Stimulated activated CD4-positive, alpha-beta T cell treated with anti-CD3 and anti-CD28 coated beads, Interleukin-12 subunit alpha, Interleukin-12 subunit beta, amount 100 ng/mL, for 4 hours (primary cell): ENCODE data around the gene MON1A.
"Not testable (repeated sequence)": the region's sequence is repeated elsewhere in the genome, so short reads cannot be mapped to it uniquely, and the experiment has no call there.

Experiments
- DNase-seq: peaks from one replicate; pipeline ENCODE4 v3.0.0-alpha.2; 2020

The MON1A gene

DNA sequence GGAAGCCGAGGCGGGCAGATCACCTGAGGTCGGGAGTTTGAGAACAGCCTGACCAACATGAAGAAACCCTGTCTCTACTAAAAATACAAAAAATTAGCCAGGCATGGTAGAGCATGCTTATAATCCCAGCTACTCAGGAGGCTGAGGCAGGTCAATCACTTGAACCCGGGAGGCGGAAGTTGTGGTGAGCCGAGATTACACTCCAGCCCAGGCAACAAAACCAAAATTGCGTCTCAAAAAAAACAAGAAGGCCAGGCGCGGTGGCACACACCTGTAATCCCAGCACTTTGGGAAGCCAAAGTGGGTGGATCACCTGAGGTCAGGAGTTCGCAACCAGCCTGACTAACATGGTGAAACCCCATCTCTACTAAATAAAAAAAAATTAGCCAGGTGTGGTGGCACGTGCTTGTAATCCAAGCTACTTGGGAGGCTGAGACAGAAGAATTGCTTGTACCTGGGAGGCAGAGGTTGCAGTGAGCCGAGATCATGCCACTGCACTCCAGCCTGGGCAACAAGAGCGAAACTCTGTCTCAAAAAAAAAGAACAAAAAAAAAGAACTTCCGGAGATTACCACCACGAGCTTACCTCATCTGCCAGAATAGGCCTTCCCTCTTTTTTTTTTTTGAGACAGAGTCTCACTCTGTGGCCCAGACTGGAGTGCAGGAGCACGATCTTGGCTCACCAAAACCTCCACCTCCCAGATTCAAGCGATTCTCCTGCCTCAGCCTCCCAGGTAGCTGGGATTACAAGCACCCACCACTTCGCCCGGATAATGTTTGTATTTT lies 11.6 kb downstream of the MON1A start:
- DNase-seq, result not testable (repeated sequence)

DNA sequence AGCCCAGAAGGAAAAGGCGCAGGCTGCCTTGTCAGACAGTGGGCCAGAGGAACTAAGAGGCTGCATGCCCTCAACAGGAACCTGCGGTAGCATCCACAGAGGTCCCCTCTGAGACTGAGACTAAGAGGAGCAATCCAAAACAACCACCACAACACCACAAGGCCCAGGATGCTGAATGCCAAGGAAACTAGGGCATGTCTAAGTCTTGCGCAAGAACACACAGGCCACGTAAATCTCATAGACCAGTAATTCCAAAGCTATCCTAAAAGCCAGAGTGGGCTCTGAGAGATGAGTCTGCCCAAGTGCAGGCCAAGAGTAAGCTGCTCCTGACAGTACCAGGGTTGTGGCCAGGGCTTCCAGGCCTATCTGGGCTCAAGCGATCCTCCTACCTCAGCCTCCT lies 12.9 kb downstream of the MON1A start:
- no peak for DNase-seq

DNA sequence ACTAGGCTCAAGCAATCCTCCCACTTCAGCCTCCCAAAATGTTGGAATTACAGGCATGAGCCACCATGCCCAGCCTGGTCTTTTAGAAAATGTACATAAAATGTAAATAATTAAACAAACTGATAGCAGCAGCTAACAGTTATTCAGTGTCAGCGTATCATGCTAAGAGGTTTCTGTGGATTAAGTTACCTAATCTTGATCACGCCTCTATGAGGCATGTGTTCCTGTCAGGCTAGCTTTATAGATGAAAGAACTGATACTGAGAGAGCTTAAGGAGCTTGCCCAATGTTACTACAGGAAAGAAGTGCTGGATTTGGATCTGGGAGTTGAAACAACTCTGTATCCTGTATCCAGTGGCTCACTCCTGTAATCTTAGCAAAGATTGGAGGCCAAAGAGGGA lies 14.7 kb downstream of the MON1A start:
- no peak for DNase-seq

DNA sequence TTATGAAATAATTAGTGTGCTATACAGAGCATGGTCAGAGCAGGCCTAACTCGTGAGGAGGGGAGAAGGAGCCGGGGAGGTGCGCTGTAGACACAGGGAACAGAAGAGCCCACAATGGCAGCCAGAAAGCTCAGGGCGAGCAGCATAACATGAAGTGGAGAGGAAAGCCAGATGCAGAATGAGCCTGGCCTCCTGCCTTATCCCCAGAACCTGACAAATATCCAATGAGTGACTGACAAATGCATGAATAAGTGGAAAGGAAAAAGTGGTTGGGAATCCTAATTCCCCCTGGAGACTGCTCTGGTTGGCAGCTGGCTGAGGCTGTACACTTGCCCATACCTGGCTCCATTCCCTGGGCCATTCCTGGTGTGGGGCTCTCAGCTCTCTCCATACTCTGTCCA lies 16.7 kb downstream of the MON1A start:
- no peak for DNase-seq

DNA sequence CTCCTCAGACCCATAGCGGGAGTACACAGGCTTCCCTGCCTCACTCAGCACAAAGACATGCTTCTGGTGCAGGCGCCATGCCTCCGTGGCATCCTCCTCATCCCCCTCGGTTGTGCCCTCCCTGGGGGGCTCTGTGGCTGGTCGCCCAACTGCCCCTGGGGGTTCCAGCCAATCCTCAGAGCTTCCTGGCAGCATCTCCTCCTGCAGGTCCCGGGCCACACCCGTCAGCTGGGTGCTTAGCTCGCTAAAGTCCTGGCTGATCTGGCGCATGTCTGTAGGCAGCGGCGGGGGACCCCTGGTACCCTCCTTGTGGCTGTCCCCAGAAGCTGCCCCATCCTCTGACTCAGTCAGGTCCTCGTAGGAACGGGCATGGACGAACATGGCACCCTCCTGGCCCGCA lies 18.0 kb downstream of the MON1A start:
- DNase-seq, result no peak

DNA sequence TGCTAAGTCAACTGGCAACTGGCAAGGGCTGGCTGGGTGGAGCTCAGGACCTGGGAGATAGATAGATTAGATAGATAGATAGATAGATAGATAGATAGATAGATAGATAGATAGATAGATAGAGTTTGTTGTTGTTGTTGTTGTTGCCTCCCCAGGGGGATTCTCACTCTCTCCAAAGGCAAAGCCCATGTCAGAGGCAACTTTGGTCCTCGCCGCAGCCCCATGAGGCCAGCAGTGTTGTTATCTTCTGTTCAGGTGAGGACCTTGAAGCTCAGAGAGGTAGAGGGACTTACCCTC lies 18.5 kb downstream of the MON1A start:
- DNase-seq, result no peak

DNA sequence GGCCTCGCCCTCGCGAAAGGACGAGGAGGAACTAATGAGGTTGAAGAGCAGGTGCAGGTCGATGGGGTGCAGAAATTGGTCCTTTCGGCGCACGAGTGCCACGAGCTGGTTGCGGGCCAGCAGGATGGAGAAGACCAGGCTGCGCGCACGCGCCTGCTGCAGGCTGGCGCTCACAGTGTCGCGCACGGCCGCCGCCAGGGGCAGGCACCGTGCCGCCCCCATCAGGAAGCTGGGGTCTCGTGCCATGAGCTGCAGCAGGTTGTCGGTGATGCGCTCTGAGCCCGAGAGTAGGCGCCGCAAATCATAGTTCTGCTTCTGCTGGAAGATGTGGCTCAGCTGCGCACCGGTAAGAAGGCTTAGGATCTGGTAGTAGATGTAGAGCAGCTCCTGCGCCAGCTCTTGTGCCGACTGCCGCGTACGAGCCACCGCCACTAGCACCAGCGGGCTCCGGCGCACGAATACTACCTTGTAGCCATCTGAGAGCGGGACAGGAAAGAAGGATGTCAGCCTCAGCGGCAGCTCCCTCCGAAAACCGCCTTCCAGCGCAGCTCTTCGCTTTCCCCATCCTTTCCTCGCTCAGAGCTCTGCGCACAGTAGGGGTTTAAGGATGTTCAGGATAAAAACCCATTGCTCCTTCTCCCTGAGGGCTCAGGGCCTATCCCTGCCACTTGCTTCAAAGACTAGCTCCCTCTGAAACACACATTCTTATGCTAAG lies 19.0 kb downstream of the MON1A start:
- DNase-seq, result no peak

DNA sequence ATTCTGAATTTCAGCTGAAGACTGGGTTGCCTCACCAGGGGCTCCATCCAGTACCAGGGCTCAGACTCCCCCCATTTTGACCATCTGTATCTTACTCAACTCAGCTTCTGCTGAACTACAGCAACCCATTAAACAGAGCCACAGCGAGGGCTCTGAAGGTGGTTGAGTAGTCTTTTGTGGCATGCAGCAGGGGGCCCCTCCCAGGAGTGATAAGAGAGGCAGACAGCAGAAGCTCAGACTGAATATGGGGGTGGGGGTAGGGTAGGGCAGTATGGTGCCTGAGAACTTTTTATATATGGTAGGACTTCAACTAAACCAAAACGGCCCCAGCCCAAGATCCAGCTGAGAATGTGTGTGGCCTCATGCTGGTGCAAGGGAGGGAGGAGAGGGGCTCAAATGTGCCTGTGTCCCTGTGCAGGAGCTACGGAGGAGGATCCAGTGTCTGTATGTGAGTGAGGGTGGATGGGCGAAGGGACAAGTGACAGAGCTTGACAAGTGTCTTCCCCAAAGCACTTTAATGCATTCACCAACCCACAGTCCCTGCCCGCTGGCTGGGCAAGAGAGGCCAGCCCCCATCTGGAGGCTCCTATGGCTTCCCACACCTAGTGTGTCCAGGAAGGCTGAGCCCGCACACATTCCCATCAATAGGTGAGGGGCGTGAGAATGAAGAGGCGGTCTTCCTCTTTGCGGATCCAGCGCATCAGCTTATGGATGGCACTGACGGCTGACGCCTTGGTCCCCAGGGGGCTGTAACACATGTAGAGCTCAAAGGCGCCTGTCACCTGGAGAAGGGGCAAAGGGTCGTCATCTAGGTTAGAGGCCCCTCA lies 21.0 kb downstream of the MON1A start:
- DNase-seq, result no peak

DNA sequence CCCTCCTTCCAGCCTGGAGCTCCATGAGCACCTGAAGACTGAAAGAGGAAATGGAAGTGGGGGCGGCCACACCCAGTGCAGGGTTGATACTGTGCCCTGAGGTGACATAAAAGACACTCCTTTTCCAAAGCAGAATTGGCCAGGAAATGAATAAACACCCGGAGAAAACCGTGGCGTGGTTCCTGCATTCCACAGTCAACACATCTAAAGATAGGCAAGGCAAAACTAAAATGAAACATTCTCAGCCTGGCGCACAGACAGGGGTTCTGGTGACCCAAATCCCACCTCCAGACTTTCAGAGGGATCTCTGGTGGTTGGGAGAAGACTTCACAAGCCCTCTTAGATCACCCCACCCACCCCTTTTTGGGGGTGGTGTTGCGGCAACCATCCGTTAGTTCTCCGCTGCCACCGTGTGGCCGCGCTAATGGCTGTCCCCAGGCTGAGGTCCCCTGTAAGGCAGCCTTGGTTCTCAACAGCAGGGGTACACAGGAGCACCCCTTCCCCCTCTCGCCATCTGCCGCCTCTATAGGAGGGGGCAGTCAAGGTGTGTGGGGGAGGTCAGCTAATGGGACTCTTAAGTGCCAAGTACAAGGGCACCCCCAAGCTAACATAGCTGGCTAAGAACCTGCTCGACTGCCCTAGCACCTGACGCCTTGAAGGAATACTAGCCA lies 23.4 kb downstream of the MON1A start:
- peak; percentile 42 for DNase-seq

DNA sequence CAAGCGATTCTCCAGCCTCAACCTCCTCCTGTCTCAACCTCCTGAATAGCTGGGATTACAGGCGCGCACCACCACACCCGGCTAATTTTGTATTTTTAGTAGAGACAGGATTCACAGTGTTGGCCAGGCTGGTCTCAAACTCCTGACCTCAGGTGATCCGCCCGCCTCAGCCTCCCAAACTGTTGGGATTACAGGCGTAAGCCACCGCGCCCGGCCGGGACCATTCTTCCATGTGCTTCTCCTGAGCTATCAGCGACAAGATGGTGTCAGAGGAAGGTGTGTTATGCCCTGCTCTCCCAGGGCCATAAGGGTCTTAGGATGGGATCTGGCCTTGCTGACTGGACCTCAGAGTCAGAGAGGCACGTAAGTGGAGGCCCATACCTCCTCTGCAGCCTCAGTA lies 25.2 kb downstream of the MON1A start:
- DNase-seq, result not testable (repeated sequence)

DNA sequence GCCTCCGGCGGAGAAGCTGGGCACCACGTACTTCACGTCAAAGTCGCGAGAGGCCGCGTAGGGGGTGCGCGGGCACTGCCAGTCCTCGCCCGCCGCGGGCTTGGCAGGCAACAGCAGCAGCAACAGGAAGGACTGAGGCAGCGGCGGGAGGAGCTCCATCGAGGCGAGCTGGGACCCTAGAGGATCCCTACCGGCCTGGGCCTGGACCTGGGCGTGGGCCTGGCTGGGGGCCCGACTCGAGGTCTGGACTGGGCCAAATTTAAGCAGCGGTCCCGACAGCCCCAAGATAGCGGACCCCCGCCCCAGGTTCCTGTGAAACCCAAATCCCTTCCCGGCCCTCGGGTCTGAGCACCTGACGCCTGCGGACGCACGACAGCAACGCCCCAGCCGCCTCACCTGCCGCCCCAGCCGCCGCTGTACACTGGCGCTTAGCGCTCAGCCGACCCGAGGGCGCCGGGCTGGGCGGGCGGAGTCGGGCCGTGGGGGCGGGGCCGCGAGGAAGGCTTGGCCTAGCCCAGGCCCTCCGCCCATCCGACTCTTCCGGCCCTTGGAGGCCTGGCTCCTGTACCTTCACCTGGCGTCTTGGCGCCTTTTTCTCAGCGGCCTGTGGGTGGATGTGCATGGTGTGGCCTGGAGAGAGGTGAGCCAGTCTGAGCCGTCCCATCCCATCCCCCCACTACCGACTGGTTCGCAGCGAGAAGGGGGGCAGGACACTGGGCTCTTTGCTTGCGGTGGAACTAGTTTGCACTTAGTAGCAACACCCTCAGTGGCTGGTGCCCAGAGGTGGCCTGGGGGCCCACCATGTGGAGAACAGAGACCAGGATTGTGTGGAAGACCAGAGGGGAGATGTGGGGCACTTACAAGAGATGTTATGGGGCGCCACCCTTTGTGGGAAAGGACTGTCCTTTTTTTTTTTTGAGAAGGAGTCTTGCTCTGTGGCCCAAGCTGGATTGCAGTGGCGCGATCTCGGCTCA lies 25.9 kb downstream of the MON1A start, which contains the start of gene MST1R:
Gene MST1R (minus strand): TSS at position 423 of the 974 bp plus-strand sequence. CDS start 264 bp downstream, at position 159.
- peak; percentile 81 for DNase-seq

DNA sequence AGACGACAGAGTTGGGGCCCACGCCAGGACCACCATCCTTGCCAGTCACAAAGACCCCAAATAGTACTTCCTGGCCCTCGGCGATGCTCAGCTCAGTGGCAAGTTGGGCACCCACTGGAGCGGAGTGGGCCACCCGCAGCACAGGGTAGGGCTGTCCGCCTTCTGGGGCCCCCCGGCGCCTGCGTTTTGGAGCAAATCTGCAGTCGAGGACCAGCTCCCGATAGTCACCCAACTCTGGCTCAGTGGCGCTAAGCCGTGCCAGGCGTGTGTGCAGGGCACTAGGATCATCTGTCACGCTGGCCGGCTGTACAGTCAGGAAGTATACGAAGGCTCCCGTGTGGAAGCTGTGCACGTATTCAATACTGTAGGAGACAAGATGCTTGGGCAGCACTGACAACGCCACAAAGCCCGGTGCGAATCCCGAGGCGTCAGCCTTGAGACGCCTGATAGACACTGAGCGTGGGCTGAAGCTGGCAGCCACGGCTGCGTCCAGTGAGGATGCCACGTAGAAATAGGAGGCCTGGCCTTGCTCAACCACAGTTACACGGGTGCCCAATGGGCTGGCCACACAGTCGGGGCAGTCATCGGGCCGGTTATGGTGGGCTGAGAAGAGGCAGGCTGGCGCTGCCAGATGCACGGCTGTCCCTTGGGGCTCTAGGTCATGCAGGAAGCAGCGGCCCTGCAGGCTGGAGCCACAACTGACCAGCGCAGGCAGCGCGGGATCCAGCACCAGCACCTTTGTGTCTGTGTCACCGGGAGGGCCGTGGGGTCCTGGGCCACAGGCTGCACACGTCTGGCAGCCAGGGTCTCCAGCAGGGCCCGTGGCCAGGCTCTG lies 26.9 kb downstream of the MON1A start:
- no peak for DNase-seq

DNA sequence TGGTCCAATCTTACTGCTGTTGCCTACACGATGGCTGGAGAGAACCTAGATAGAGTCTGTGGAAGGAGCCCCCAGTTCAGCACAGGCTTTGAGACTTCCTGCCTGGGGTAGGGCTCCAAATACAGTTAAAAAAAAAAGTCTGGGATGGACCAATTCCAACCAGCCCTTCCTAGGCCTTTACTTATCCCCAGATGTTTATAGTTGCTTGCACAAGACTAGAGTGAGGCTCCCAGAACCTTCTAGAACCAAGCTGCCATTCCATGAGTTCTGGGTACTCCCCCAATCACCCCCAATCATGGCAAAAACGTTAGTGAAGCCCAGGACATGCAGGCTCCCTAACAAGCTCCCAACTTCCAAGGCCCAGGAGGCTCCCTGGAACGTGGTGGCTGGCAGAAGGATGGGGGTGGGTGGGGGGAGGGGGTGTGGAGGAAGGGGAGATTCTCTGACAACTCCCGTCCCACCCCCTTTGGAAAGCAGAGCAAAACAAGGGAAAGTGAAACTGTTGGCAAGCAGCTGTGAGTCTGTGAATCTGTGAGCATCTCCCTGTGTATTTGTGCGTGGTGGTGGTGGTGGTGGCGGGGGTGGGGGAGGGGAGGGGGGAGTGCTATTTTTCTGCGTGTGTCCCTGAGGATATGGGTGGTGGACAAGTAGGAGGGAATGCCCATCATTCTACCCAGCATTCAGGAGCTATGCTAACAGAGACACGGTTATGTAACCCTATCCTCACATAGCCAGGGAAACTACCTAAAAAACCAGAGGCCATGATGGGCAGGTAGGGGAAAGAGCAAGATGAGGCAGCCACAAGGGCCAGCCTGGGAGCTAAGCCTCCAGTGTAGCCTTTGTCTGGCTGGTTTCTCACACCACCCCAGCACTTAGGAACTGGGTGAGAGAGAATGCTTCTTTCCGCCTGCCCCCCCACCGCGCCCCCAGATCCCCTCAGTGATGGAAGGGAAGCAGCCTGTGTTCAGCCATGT lies 28.0 kb downstream of the MON1A start:
- DNase-seq, result no peak

DNA sequence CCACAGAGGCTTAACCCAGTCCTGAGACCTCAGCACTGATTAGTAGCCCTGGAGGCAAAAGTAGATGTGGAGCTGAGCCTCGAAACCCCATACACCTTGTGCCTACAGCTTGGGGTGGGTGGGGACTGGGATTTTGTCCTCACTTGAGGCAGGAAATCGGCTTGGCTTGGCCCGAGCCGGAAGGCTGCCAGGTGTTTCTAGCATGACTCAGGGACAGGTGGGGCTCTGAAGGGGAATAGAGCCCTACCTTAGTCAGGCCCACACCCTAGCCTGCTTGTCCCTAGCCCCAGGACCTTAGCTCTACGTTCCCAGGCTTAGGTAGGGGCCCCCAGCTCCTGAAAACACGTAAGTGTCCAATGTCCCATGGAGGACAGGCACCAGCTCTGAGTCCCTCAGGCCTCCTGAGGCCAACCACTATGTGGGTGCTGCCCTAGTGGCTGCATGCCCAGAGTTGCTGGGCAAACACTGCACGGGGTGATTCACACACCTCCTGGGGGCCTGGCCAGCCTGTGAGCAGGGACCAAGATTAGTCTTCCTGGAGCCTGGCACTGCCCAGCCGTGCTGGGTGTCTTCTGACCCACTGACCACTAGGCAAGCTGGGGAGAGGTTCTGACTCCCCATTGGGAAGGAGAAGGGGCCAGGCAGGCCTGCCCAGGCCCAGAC lies 29.0 kb downstream of the MON1A start:
- DNase-seq, result no peak

DNA sequence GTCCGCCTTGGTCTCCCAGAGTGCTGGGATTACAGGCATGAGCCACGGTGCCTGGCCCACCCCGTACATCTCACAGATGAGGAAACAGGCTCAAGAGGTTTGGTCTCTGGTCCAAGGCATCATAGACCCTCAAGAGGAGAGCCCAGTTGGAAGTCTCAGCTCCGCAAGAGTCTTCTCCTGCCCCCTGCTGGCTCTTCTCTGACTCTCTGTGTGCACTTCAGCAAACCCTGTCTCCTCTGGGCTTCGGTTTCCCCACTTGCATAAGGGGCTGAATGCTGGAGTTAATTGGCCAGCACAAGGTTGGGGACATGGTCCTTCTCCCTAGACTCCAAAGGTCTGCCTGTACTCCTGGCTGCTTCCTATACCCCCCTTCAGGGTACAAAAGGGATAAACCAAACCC lies 29.8 kb downstream of the MON1A start:
- DNase-seq, result no peak

DNA sequence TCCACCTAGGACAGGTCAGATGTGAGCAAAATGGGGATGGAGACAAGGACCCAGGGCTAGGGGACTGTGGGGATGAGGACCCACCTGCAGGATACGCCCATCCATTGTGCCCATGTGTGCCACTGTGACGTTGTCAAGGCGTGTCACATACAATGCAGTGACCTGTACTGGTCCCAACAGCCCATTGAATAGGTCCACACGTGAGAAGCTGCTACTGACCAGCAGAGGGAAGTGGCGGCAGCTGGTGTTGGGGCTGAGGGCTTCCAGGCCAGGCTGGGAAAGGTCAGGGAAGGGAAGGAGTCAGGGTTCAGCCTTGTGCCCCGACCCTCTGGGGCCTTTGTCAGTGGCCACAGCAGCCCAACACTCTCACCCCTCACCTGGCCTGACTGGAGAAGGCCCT lies 30.6 kb downstream of the MON1A start:
- no peak for DNase-seq

DNA sequence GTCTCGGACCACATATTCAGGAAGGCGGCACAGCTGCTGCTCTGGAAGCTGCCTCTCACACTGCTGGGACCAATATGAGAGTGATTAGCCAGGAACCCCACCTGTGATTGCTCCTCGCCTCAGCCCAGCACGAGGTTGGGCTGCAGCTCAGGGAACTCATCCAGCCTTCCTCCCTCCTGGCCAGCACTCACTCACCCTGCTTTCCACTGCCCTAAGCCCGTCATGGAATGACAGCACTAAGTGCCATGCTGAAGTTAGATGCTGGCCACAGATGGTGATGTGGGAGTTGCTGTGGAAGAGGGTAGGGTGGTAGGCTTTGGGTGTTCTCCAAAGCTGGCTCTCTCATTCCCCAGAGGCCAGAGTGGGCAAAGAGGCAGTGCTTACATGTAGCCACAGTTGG lies 33.3 kb downstream of the MON1A start:
- DNase-seq, result no peak

DNA sequence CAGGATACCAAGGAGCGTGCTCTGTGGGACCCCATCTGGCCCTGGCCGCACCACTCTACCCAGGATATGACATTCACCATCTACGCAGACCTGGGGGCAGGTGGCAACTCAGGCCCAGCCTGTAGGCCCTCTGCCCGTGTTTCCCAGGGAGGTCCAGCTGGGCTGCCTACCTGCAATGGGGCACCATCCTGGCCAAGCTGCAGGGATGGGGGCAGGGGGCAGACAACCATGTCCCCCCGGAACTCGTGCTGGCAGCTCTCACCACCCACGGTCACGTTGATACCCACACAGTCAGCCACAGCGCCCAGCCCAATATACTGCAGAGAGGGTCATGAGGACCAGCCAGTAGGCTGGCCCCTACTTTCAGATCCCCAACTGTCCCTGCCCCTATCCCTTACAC lies 33.8 kb downstream of the MON1A start:
- no peak for DNase-seq

DNA sequence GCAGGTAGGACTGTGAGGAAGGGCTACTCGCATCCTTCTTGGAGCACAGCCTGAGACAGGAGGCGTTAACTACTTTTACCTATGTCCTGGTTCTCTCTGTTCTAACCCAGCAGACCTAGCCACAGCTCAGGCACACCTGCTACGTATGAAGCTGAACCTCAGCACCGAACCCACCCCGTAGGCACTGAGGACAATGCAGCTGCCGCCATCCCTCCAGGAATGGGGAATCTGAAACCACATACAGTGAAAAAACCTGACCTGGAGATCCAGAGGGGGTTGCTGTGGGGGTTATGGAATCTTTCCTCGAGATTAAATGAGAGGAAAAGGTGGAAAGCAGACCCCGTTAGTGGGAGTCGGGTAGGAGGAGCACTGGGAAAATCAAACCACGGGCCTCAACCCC lies 40.3 kb downstream of the MON1A start:
- DNase-seq, result no peak
